AG04450 (cell line): ENCODE data around the gene DNAH1. TPM values are rescaled to one million over a fixed set of nuclear protein-coding genes. Genes with fewer than 3 reads are reported as not detected.

Experiments used
- CTCF ChIA-PET: fragments of 300-600, 350-600 bp; formaldehyde crosslinking; extraction: SDS; loops from one replicate; lab custom pipeline; 2022; ENCODE audit warnings: antibody characterized with exemption, inconsistent platforms; lab: Charles Lee
- POLR2A ChIA-PET: fragments of 350-600 bp; formaldehyde crosslinking; extraction: SDS; loops from one replicate; lab custom pipeline; 2021; ENCODE audit warnings: antibody characterized with exemption, inconsistent platforms; lab: Yijun Ruan, JAX
- DNase-seq: peaks from one replicate; pipeline ENCODE4 v3.0.0-alpha.2; 2011; ENCODE audit warnings: low read depth, low spot score
- H3K27ac ChIP-seq: one replicate; pipeline ENCODE4 v1.5.1; 2012; ENCODE audit warnings: low read depth, low read length, control low read depth
- H3K27me3 ChIP-seq: one replicate; pipeline ENCODE4 v1.6.0; 2012; ENCODE audit warnings: low read length; ENCODE audit not compliant: control insufficient read depth, insufficient read depth
- H3K4me3 ChIP-seq: 2 replicates; pipeline ENCODE4 v1.5.1; 2011; ENCODE audit warnings: mild to moderate bottlenecking, low read depth, low read length, control low read depth
- H3K9me3 ChIP-seq: 2 replicates; pipeline ENCODE4 v1.5.1; 2012; ENCODE audit warnings: low read length; ENCODE audit not compliant: control insufficient read depth, insufficient read depth
- polyA plus RNA-seq: library from polyadenylated mRNA; depleted of rRNA; stranded (reverse); fragments of >200 nt; gene quantifications from 2 replicates; pipeline ENCODE4 v1.2.3, GENCODE V29; 2011
- TF ChIP-seq, protein P1 (sequence below): IDR thresholded peaks from 2 replicates; pipeline ENCODE4 v1.5.1; 2011; ENCODE audit warnings: low read depth, low read length, control low read depth, inconsistent platforms

Gene DNAH1
- polyA plus RNA-seq, 1 experiment: 1.4 TPM

DNA sequence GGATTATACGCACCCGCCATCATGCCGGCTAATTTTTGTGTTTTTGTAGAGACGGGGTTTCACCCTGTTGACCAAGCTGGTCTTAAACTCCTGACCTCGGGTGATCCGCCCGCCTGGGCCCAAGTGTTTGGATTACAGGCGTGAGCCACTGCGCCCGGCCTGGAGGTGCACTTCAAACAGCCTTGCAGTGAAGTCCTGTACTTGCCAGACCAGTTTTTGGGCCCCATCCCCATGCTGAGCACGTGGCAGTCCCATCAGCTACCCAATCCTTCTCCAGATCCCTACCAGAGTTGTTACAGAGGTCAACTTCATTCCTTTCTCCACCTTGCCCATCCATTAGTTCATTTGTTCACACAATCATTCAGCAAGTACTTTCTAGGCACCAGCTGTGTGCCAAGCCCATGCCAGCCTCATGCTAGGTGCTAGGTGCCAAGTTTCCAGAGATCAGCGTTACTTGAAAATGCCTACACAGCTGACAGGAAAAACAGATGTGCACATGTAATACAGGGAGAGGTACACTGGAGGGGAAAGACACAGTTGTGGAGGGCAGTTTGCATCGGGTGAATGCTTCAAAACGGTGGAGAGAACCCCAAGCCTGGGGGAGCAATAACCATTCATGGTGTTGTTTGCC lies 2.2 kb downstream of the DNAH1 start:
- Histone ChIP-seq H3K4me3 (no peak overlapping the region), H3K27ac (no peak overlapping the region), H3K9me3 (no peaks in the 10 kb centered on the region; the same call in 1 of the 2 replicates), H3K27me3 (peaks cover 2% of the 10 kb centered on the region)
- no peak for DNase-seq
- TF ChIP-seq, protein P1, sequence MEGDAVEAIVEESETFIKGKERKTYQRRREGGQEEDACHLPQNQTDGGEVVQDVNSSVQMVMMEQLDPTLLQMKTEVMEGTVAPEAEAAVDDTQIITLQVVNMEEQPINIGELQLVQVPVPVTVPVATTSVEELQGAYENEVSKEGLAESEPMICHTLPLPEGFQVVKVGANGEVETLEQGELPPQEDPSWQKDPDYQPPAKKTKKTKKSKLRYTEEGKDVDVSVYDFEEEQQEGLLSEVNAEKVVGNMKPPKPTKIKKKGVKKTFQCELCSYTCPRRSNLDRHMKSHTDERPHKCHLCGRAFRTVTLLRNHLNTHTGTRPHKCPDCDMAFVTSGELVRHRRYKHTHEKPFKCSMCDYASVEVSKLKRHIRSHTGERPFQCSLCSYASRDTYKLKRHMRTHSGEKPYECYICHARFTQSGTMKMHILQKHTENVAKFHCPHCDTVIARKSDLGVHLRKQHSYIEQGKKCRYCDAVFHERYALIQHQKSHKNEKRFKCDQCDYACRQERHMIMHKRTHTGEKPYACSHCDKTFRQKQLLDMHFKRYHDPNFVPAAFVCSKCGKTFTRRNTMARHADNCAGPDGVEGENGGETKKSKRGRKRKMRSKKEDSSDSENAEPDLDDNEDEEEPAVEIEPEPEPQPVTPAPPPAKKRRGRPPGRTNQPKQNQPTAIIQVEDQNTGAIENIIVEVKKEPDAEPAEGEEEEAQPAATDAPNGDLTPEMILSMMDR: no peak
- ChIA-PET CTCF (interaction anchor here (1.7 to 2.4 kb wide), 2 partner anchors 21 to 98 kb away, joined by 6 to 10 read pairs; no protein-coding TSS in a partner anchor), POLR2A (interaction anchor here (1.3 kb wide), 1 partner anchor 81 kb away, joined by 4 read pairs; no protein-coding TSS in a partner anchor)

DNA sequence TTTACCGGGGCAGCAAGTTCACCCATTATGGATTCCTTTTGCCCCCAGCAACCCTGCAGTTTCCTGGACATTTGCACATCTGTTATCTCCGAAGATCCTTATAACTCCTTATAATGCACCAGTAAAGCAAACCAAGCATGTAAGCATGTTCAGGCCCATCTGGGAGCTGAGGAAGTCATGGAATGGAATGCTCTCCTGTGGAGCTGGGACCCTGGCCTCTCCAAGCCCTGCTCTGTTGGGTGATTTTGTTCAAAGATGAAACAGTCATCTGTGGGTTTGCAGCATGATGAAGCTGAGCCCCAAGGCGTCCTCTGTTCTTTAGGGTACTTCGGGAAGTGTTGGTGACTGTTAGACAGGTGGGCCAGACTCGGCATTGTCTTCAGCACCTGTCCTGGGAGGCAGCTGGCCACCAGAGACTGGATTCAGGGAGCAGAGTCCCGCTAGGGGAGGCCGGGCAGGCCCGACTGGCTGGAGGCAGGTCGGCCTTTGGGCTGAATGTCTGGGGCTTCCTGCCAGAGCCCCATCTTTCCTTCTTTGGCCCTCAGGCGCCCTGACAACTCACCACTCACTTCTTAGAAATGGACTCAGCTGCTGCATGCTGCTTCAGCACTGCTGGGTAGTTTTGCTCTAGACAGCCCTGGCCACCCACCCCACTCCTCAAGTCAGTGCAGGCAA lies 3.9 kb downstream of the DNAH1 start:
- peaks cover 4% of the 10 kb centered on the region for H3K27me3 ChIP-seq
- no peak overlapping the region for H3K4me3 ChIP-seq
- no peak for DNase-seq
- ChIA-PET POLR2A (no interaction called here), CTCF (interaction anchor here (1.4 to 2.4 kb wide), 2 partner anchors 19 to 41 kb away, joined by 5 to 10 read pairs; partner anchors contain the start of gene WDR82)
- TF ChIP-seq, protein P1: no peak
- H3K9me3 ChIP-seq: no peaks in the 10 kb centered on the region; the same call in 1 of the 2 replicates
- no peak overlapping the region for H3K27ac ChIP-seq

DNA sequence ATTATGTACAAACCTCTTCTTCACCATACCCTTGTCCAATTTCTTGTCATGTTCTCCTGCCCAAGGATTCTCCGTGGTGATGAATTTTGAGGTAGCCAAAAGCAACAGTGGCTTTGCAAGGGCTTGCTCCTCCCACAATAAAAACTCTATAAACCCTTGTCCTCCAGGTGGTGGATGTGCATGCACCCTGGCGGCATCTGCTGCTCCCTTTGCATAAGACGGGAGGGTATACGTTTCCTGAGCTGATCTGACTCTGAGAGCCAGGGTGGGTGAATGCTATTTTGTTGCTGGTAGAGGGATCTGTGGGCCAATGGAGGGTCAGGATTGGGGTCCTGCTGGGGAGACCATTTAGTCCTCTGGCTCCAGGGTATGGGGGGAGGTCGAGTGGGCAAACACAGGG lies 5.4 kb downstream of the DNAH1 start:
- no peak overlapping the region for H3K27ac ChIP-seq
- CTCF ChIA-PET: interaction anchor here (1.2 kb wide), 1 partner anchor 18 kb away, joined by 4 read pairs; no protein-coding TSS in a partner anchor
- DNase-seq: no peak
- peaks cover 4% of the 10 kb centered on the region for H3K27me3 ChIP-seq
- no peaks in the 10 kb centered on the region; the same call in 1 of the 2 replicates for H3K9me3 ChIP-seq
- POLR2A ChIA-PET: no interaction called here
- TF ChIP-seq, protein P1: no peak
- no peak overlapping the region for H3K4me3 ChIP-seq

DNA sequence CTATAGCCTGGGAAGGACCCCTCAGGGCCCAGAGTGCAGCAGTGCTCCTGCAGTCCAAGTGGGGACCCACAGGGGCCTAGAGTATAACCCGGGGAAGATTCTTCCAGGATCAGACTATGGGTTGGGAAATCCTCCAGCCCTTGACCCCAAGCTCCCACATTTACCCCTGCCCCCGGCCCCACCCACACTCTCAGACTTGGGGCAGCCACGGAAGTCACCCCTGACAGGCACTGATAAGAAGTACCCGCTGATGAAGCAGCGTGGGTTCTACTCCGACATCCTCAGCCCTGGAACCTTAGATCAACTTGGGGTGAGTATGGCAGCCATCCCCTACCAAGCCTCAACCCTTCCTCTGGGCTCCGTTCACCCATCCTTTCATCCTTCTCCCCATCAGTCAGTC lies 6.3 kb downstream of the DNAH1 start:
- TF ChIP-seq, protein P1: no peak
- H3K27me3 ChIP-seq: peaks cover 4% of the 10 kb centered on the region
- no peak for DNase-seq
- no peak overlapping the region for H3K4me3 ChIP-seq
- no peaks in the 10 kb centered on the region; the same call in 1 of the 2 replicates for H3K9me3 ChIP-seq
- no peak overlapping the region for H3K27ac ChIP-seq
- ChIA-PET POLR2A (no interaction called here), CTCF (interaction anchor here (0.6 to 1.2 kb wide), 2 partner anchors 17 to 89 kb away, joined by 3 to 4 read pairs; no protein-coding TSS in a partner anchor)
